ENCODE measurements around the gene COX6A2.

The COX6A2 gene

GRCh38 chr16:31428279-31428597 lies at the start of gene COX6A2:
COX6A2 (minus strand) TSS chr16:31428360; CDS start chr16:31428325, 35 bp downstream.
- no peak for DNase-seq

GRCh38 chr16:31477220-31478216 lies 49.4 kb upstream of the COX6A2 start:
- DNase-seq = peak; percentile 24

GRCh38 chr16:31476303-31477219 lies 48.4 kb upstream of the COX6A2 start:
- peak; percentile 88 for DNase-seq

- no peak for DNase-seq
Measured at GRCh38 chr16:31475946-31476302, 47.8 kb upstream of the COX6A2 start.

GRCh38 chr16:31474773-31475738 lies 46.9 kb upstream of the COX6A2 start:
- no peak for DNase-seq

GRCh38 chr16:31474173-31474714 lies 46.1 kb upstream of the COX6A2 start:
- no peak for DNase-seq

- no peak for DNase-seq
Measured at GRCh38 chr16:31473264-31473984, 45.3 kb upstream of the COX6A2 start.

- peak; percentile 55 for DNase-seq
Measured at GRCh38 chr16:31472709-31473203, 44.6 kb upstream of the COX6A2 start.

- DNase-seq = no peak
Measured at GRCh38 chr16:31471875-31472708, 43.9 kb upstream of the COX6A2 start, which contains the start of gene TGFB1I1. TGFB1I1 (plus strand) TSS chr16:31472152; CDS start chr16:31472189, 37 bp downstream.

- no peak for DNase-seq
Measured at GRCh38 chr16:31471241-31471874, 43.2 kb upstream of the COX6A2 start.

GRCh38 chr16:31470615-31471014 lies 42.5 kb upstream of the COX6A2 start:
- no peak for DNase-seq

- no peak for DNase-seq
Measured at GRCh38 chr16:31467858-31468257, 39.7 kb upstream of the COX6A2 start.

GRCh38 chr16:31467151-31467773 lies 39.1 kb upstream of the COX6A2 start:
- peak; percentile 23 for DNase-seq

- DNase-seq = no peak
Measured at GRCh38 chr16:31466381-31466841, 38.3 kb upstream of the COX6A2 start.

- no peak for DNase-seq
Measured at GRCh38 chr16:31465788-31466370, 37.7 kb upstream of the COX6A2 start.

- no peak for DNase-seq
Measured at GRCh38 chr16:31464781-31465260, 36.7 kb upstream of the COX6A2 start.

GRCh38 chr16:31464348-31464769 lies 36.2 kb upstream of the COX6A2 start:
- DNase-seq = no peak
